ENCODE data around the gene ABCA13.

- TF ChIP-seq EZH2 (IDR thresholded peaks at IDR 0.05; ENCODE audit: insufficient read depth, poor library complexity, severe bottlenecking): no peak
- no peak for TF ChIP-seq EZH2phosphoT487 (IDR thresholded peaks at IDR 0.05; ENCODE audit: insufficient read depth, low read depth)
Observed at GRCh38 chr7:48551652-48552051, 380.4 kb downstream of the ABCA13 start.

Data from GM23248 (cell line).